GM21825 (cell line): ENCODE data around the gene NEIL3.

ENCODE experiments used
- ATAC-seq: cut with Tn5 transposase; IDR thresholded peaks from one replicate; pipeline ENCODE4 v1.9.1; 2021; ENCODE audit warnings: mild to moderate bottlenecking, moderate library complexity; ENCODE audit not compliant: unreplicated experiment

Gene NEIL3

GRCh38 chr4:177408023-177408422 is 98.3 kb downstream of the NEIL3 start:
- ATAC-seq = no peak

DNA sequence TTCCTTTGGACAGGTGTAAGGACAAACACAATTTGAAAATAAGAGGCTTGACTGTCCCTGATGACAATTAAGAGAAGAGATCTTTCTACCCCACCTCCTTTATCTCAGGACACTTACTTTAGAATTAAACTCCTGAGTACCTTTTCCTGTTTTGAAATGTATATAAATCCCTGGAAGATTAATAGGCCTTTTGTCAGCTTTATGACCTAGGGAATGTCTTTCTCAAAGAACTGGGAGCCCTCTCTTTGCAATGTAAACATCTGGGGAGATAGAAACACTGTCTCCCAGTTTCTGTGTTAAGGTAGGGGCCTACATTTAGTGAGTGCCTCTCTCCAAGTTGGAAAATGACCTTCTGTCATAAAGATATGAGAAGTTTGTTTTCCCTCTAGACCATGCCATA is 100.9 kb downstream of the NEIL3 start:
- ATAC-seq = no peak

- ATAC-seq = no peak
Observed at GRCh38 chr4:177411996-177412395, 102.3 kb downstream of the NEIL3 start.
